ENCODE data around the gene S100A7A. TPM values are rescaled to one million over a fixed set of nuclear protein-coding genes. Genes with fewer than 3 reads are reported as not detected.
"Not testable (repeated sequence)": the region's sequence is repeated elsewhere in the genome, so short reads cannot be mapped to it uniquely, and the experiment has no call there.

Gene S100A7A
- total RNA-seq, 2 experiments from 2014 or later = not detected

- H3K36me3 Mint-ChIP-seq (ENCODE audit: low read depth) = no peaks in the 10 kb centered on the region
- no peak overlapping the region for H3K27ac Mint-ChIP-seq
- H3K4me3 Mint-ChIP-seq = no peak overlapping the region
- no peaks in the 10 kb centered on the region for H3K9me3 Mint-ChIP-seq
- Histone ChIP-seq H3K36me3 (ENCODE audit: insufficient read depth, low read length) (no peaks in the 10 kb centered on the region), H3K4me3 (ENCODE audit: low read length) (no peak overlapping the region), H3K27me3 (ENCODE audit: control insufficient read depth in 1 of 2, insufficient read depth in 2 of 2, low read length in 2 of 2) (peaks cover 0 to 11% of the 10 kb centered on the region in 2 experiments), H3K27ac (ENCODE audit: low read depth in 1 of 2, low read length in 2 of 2) (no peak overlapping the region), H3K4me1 (ENCODE audit: insufficient read depth, low read length) (peaks cover 9% of the 10 kb centered on the region), H3K9me3 (ENCODE audit: control insufficient read depth in 1 of 2, insufficient read depth in 1 of 2, low read length in 2 of 2) (peaks cover 0 to 6% of the 10 kb centered on the region in 2 experiments)
- H3K4me1 Mint-ChIP-seq (ENCODE audit: low read depth) = peaks cover 10% of the 10 kb centered on the region
- POLR2A ChIA-PET = no interaction called here
- CTCF ChIA-PET = interaction anchor here (0.9 kb wide), 1 partner anchor 51 kb away, joined by 3 read pairs; no protein-coding TSS in a partner anchor
- no peak for TF ChIP-seq CTCF (IDR thresholded peaks at IDR 0.05)
- ATAC-seq (ENCODE audit: poor library complexity) (no peak), DNase-seq (no peak)
- H3K27me3 Mint-ChIP-seq = peaks cover 9% of the 10 kb centered on the region
- intact Hi-C loops (cut with DNase I, micrococcal nuclease) = loop anchor here (1.0 kb wide), 1 partner anchor 51 kb away; no protein-coding TSS in a partner anchor
These were observed 12.8 kb upstream of the S100A7A start for GRCh38 chr1:153403421-153404085.

- TF ChIP-seq CTCF (IDR thresholded peaks at IDR 0.05) = no peak
- H3K27me3 Mint-ChIP-seq = peaks cover 9% of the 10 kb centered on the region
- ChIA-PET POLR2A (no interaction called here), CTCF (interaction anchor here (0.9 kb wide), 2 partner anchors 37 to 51 kb away, joined by 3 read pairs; no protein-coding TSS in a partner anchor)
- intact Hi-C loops (cut with DNase I, micrococcal nuclease) = loop anchor here (1.0 kb wide), 1 partner anchor 52 kb away; no protein-coding TSS in a partner anchor
- H3K4me3 Mint-ChIP-seq = no peak overlapping the region
- Histone ChIP-seq H3K27ac (ENCODE audit: low read depth in 1 of 2, low read length in 2 of 2) (no peak overlapping the region), H3K27me3 (ENCODE audit: control insufficient read depth in 1 of 2, insufficient read depth in 2 of 2, low read length in 2 of 2) (peaks cover 0 to 11% of the 10 kb centered on the region in 2 experiments), H3K9me3 (ENCODE audit: control insufficient read depth in 1 of 2, insufficient read depth in 1 of 2, low read length in 2 of 2) (peaks cover 0 to 6% of the 10 kb centered on the region in 2 experiments), H3K4me3 (ENCODE audit: low read length) (no peak overlapping the region), H3K36me3 (ENCODE audit: insufficient read depth, low read length) (no peaks in the 10 kb centered on the region), H3K4me1 (ENCODE audit: insufficient read depth, low read length) (peaks cover 9% of the 10 kb centered on the region)
- ATAC-seq (ENCODE audit: poor library complexity) = no peak
- H3K36me3 Mint-ChIP-seq (ENCODE audit: low read depth) = no peaks in the 10 kb centered on the region
- no peak overlapping the region for H3K27ac Mint-ChIP-seq
- no peaks in the 10 kb centered on the region for H3K9me3 Mint-ChIP-seq
- H3K4me1 Mint-ChIP-seq (ENCODE audit: low read depth) = peaks cover 10% of the 10 kb centered on the region
- no peak for DNase-seq
These were observed 12.2 kb upstream of the S100A7A start for GRCh38 chr1:153404086-153404635.

- H3K4me3 Mint-ChIP-seq = no peak overlapping the region
- H3K36me3 Mint-ChIP-seq (ENCODE audit: low read depth) = no peaks in the 10 kb centered on the region
- H3K27ac ChIP-seq (ENCODE audit: low read depth in 1 of 2, low read length in 2 of 2) = no peak overlapping the region
- H3K36me3 ChIP-seq (ENCODE audit: insufficient read depth, low read length) = no peaks in the 10 kb centered on the region
- peaks cover 0 to 11% of the 10 kb centered on the region in 2 experiments for H3K27me3 ChIP-seq (ENCODE audit: control insufficient read depth in 1 of 2, insufficient read depth in 2 of 2, low read length in 2 of 2)
- ATAC-seq (ENCODE audit: poor library complexity) (peak; percentile 65), DNase-seq (peak; percentile 25 to 76 (median 44))
- H3K4me1 ChIP-seq (ENCODE audit: insufficient read depth, low read length) = peaks cover 9% of the 10 kb centered on the region
- H3K27ac Mint-ChIP-seq = no peak overlapping the region
- peaks cover 16% of the 10 kb centered on the region for H3K27me3 Mint-ChIP-seq
- peaks cover 10% of the 10 kb centered on the region for H3K4me1 Mint-ChIP-seq (ENCODE audit: low read depth)
- no peak overlapping the region for H3K4me3 ChIP-seq (ENCODE audit: low read length)
- intact Hi-C loops (cut with DNase I, micrococcal nuclease) = loop anchor here (1.0 kb wide), 1 partner anchor 52 kb away; no protein-coding TSS in a partner anchor
- H3K9me3 ChIP-seq (ENCODE audit: control insufficient read depth in 1 of 2, insufficient read depth in 1 of 2, low read length in 2 of 2) = peaks cover 0 to 6% of the 10 kb centered on the region in 2 experiments
- POLR2A ChIA-PET = no interaction called here
- TF ChIP-seq CTCF (IDR thresholded peaks at IDR 0.05) = peak; percentile 64
- CTCF ChIA-PET = interaction anchor here (0.9 kb wide), 1 partner anchor 36 kb away, joined by 3 read pairs; no protein-coding TSS in a partner anchor
- H3K9me3 Mint-ChIP-seq = peaks cover 2% of the 10 kb centered on the region
These were observed 11.6 kb upstream of the S100A7A start for GRCh38 chr1:153404768-153405167.

GRCh38 chr1:153405825-153406599 lies 10.3 kb upstream of the S100A7A start:
- intact Hi-C loops (cut with DNase I, micrococcal nuclease); H3K27ac Mint-ChIP-seq; H3K9me3 ChIP-seq (ENCODE audit: control insufficient read depth in 1 of 2, insufficient read depth in 1 of 2, low read length in 2 of 2); H3K36me3 ChIP-seq (ENCODE audit: insufficient read depth, low read length); H3K4me1 ChIP-seq (ENCODE audit: insufficient read depth, low read length); ATAC-seq (ENCODE audit: poor library complexity); H3K36me3 Mint-ChIP-seq (ENCODE audit: low read depth); POLR2A ChIA-PET; H3K4me1 Mint-ChIP-seq (ENCODE audit: low read depth); H3K4me3 Mint-ChIP-seq; DNase-seq; H3K9me3 Mint-ChIP-seq; H3K27ac ChIP-seq (ENCODE audit: low read depth in 1 of 2, low read length in 2 of 2); CTCF ChIA-PET; H3K4me3 ChIP-seq (ENCODE audit: low read length): not testable (repeated sequence)
- H3K27me3 ChIP-seq (ENCODE audit: control insufficient read depth in 1 of 2, insufficient read depth in 2 of 2, low read length in 2 of 2) = peaks cover 0 to 11% of the 10 kb centered on the region in 2 experiments
- peaks cover 25% of the 10 kb centered on the region for H3K27me3 Mint-ChIP-seq

All from CD4-positive, alpha-beta T cell (primary cell).